ENCODE results near the gene MYH14.

DNA sequence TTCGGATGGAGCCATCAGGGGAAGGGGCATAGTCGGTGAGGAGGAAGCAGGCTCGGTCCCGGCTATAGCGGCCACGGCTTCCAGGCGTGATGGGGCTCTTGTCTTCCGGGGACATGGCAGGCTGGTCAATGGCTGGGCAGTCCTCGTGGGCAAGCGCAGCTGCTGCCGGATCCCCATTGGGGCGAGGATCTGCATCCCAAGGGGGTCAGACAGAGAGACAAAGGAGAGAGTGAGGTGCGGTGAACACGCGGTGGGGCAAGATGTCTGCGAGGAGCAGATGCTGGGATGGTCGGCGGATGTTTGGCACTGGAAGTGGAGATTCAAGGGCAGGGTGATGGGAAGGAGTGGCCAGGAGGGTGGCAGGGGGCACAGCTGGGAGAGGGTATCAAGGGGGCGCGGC, 117.2 kb downstream of the MYH14 start:
- TF ChIP-seq, protein P1, sequence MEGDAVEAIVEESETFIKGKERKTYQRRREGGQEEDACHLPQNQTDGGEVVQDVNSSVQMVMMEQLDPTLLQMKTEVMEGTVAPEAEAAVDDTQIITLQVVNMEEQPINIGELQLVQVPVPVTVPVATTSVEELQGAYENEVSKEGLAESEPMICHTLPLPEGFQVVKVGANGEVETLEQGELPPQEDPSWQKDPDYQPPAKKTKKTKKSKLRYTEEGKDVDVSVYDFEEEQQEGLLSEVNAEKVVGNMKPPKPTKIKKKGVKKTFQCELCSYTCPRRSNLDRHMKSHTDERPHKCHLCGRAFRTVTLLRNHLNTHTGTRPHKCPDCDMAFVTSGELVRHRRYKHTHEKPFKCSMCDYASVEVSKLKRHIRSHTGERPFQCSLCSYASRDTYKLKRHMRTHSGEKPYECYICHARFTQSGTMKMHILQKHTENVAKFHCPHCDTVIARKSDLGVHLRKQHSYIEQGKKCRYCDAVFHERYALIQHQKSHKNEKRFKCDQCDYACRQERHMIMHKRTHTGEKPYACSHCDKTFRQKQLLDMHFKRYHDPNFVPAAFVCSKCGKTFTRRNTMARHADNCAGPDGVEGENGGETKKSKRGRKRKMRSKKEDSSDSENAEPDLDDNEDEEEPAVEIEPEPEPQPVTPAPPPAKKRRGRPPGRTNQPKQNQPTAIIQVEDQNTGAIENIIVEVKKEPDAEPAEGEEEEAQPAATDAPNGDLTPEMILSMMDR (IDR thresholded peaks at IDR 0.05 in 4 of 5, conservative IDR thresholded peaks at IDR 0.05 in 1 of 5), result no peak
- no peak for TF ChIP-seq POLR2A (IDR thresholded peaks at IDR 0.05)
